Coronary artery (tissue), 2 donors: ENCODE results near the gene MADD.

ENCODE experiments used
- DNase-seq: peaks from one replicate; pipeline ENCODE4 v3.0.0-alpha.2; 2017; ENCODE audit warnings: low spot score
- H3K27ac ChIP-seq, 2 donors: fragments of 200-600 bp; sonication (generic); one replicate each; pipeline ENCODE4 v1.5.1; 2016 to 2019
- H3K4me3 ChIP-seq: fragments of 200-600 bp; sonication (generic); 2 replicates; pipeline ENCODE4 v1.5.1; 2016; ENCODE audit warnings: mild to moderate bottlenecking, moderate library complexity
- TF ChIP-seq, protein P1 (sequence below): fragments of 200-600 bp; sonication (generic); IDR thresholded peaks from one replicate; pipeline ENCODE4 v1.5.1; 2019; ENCODE audit warnings: antibody characterized with exemption

MADD gene

DNA sequence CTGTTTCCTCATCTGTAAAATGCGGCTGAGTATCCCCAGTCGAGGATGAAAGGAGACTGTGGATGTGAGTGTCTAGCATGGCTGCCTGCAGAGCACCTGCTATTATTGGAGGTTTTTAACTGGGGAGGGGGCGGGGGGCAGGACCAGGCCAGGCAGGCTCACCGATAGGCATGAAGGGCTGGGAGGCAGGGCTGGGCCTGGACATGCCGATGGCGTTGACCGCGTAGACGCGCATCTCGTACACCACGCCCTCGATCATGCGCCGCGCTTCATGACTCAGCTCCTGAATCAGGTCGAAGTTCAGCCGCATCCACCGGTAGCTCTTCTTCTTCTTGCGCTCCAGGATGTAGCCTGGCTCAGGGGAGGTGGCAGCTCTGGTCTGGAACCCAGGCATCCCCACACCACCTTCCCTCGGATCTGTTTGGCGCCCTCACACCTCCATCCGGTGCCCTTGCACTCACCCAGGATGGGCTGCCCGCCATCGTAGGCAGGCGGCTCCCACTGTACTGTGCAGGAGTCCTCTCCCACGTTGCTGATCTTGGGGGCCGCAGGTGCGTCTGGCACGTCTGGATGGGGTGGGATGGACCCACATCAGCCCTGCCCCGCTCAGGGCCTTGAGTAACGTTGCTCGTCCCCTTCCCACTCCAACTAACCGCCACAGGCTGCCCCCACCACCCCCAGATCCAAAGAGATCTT, 67.4 kb downstream of the MADD start:
- H3K27ac ChIP-seq: no peak overlapping the region
- no peak for DNase-seq
- H3K4me3 ChIP-seq: no peak overlapping the region
- TF ChIP-seq, protein P1, sequence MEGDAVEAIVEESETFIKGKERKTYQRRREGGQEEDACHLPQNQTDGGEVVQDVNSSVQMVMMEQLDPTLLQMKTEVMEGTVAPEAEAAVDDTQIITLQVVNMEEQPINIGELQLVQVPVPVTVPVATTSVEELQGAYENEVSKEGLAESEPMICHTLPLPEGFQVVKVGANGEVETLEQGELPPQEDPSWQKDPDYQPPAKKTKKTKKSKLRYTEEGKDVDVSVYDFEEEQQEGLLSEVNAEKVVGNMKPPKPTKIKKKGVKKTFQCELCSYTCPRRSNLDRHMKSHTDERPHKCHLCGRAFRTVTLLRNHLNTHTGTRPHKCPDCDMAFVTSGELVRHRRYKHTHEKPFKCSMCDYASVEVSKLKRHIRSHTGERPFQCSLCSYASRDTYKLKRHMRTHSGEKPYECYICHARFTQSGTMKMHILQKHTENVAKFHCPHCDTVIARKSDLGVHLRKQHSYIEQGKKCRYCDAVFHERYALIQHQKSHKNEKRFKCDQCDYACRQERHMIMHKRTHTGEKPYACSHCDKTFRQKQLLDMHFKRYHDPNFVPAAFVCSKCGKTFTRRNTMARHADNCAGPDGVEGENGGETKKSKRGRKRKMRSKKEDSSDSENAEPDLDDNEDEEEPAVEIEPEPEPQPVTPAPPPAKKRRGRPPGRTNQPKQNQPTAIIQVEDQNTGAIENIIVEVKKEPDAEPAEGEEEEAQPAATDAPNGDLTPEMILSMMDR: no peak

DNA sequence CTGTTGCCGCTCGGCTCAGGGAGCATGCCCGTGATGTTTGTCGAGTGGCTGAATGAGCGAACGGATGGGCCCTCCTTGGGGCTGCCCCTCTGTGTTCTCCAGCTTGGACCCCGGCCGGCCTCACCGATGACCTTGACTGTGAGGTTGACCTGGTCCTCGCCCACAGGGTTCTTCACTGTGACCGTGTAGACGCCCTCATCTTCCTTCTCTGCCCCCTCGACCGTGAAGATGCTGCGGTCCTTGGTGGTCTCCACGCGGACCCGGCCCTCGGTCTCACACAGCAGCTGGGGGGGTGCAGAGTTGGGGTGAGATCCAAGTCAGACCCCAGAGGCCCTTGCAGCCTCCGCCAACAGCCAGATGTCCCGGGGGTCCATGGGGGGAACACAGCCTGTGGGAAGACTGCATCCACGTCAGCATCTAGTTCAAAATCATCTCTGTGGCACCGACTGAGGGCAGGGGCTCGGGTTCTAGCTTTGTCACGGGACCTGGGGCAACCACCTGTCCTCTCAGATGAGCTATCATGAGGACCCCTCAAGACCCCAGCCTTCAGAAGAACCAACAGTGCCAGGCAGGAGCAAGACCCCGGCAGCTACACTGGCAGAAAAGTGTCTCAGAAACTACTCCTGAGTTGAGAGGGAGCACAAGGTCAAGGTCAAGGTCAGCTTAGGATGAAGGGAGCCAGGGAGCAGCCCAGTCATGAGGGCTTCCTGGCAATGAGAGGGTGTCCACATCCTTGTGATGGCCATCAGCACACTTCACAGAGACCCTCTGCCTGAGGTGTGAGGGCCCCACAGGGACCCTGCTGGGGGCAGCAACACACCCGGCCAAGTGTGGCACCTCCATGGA, 68.7 kb downstream of the MADD start:
- Histone ChIP-seq H3K27ac (no peak overlapping the region), H3K4me3 (no peak overlapping the region)
- TF ChIP-seq, protein P1: no peak
- no peak for DNase-seq

GRCh38 chr11:47340010-47340409, 70.1 kb downstream of the MADD start:
- no peak overlapping the region for H3K27ac ChIP-seq

DNA sequence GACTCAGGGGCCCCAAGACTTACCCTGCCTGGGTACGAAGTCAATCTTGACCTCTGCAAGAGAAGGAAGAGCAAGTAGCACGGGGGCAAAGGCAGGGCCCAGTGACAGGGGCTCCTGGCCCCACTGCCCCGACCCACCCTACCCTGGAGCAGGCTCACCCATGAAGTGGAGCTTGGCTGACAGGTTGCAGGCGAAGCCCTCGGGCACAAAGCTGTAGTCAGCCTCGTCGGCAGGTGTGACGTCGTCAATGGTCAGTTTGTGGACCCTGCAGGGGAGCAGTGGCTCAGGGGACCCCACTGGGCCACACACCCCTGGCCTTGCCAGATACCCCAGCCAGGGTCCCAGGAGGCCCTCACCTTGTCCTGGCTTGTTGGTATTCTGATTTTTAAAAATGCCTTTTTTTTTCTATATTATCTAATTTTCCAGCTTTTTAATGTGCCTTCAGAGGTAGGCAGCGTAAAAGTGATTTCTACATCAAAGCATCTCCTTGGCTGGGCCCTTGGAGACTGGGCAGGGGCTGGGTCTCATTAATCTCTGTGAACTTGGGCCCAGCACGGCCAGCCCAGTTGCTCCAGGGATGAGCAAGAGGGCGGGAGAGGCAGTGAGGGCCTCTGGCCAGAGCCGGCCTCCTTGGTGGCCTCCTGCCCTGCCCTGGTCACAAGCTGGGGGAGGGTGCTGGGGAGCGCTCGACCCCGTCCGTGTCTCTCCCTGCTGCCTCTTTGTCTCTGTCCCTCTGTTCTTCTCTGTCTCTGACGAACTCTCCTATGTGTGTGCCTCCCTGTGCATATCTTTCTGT, 71.2 kb downstream of the MADD start:
- Histone ChIP-seq H3K4me3 (no peak overlapping the region), H3K27ac (no peak overlapping the region)
- no peak for DNase-seq
- TF ChIP-seq, protein P1: no peak

More at GRCh38 chr11:47340010-47340409, 70.1 kb downstream of the MADD start:
- H3K4me3 ChIP-seq: no peak overlapping the region
- TF ChIP-seq, protein P1: no peak
- no peak for DNase-seq

DNA sequence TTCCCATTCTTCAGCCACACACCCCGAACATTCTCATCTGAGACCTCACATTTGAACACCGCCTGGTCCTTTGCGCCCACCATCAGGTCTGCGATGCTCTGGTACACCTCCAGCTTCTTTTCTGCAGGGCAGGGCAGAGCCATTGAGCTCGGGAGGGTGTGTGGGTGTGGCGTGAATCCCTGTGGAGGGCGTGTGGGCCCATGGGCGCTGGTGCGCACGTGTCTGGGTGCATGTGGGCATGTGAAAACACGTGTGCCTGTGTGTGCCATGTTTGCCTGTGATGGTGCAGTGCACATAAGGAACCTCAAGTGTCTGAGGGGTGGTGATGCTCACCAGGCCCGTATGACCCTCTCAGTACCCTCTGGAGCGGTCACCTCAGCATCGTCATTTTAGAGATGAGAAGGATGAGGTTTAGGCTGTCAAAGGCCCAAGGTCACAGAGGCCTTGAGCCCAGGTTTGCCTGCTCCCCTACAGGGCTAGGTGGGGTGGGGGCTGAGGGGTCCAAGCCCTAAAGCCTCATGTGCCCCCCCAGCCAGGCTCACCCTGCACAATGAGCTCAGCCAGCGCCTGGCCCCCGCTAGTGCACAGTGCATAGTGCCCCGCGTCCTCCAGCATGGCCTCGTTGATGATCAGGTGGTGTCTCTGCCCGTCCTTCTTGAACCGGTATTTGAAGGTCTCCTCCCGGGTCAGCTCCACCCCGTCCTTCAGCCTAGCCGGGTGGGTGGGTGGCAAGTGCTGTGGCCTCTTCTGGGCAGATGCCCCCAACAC, 72.3 kb downstream of the MADD start:
- Histone ChIP-seq H3K4me3 (no peak overlapping the region), H3K27ac (no peak overlapping the region)
- TF ChIP-seq, protein P1: no peak
- no peak for DNase-seq

DNA sequence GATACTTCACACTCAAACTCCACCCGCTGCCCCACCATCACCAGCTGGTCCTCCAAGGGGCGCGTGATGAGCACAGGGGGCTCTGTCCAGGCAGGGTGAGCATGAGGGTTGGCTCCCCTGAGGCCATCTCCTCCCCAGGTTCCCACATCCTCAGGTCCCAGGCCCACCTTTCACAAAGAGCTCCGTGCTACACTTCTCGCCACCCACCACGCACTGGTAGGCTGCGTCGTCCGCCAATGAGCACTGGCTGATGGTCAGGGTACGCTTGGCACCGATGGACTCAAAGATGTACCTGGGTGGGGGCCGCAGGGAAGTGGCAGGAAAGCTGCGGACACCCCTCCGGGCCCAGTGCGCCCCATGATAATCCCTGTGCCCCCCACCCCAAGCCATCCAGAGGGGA, 72.9 kb downstream of the MADD start:
- no peak for DNase-seq
- Histone ChIP-seq H3K27ac (no peak overlapping the region), H3K4me3 (no peak overlapping the region)
- TF ChIP-seq, protein P1: no peak
